Activated effector memory CD4-positive, alpha-beta T cell treated with Interleukin-2 at 50 U/mL for 16 hours (primary cell): Measurements from ENCODE around the gene ITGA7.

ENCODE experiments used
- DNase-seq: peaks from one replicate; pipeline ENCODE4 v3.0.0-alpha.2; 2020

The ITGA7 gene

GRCh38 chr12:55734595-55734994, 26.9 kb upstream of the ITGA7 start:
- DNase-seq = no peak

DNA sequence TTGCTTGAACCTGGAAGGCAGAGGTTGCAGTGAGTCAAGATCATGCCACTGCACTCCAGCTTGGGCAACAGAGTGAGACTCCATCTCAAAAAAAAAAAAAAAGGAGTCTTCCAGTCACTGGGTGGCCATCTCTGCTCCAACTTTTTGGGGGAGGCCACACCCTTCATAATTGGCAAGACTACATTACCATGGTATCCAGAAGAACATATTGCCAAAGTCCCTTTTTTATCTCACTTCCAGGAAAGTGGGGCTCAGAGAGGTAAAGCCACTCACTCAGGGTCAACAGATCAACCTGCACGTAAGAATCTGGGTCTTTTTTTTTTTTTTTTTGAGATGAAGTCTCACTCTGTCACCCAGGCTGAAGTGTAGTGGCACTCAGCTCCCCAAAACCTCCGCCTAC, 26.2 kb upstream of the ITGA7 start:
- DNase-seq = no peak

- no peak for DNase-seq
Observed at GRCh38 chr12:55733021-55733555, 25.4 kb upstream of the ITGA7 start.

DNA sequence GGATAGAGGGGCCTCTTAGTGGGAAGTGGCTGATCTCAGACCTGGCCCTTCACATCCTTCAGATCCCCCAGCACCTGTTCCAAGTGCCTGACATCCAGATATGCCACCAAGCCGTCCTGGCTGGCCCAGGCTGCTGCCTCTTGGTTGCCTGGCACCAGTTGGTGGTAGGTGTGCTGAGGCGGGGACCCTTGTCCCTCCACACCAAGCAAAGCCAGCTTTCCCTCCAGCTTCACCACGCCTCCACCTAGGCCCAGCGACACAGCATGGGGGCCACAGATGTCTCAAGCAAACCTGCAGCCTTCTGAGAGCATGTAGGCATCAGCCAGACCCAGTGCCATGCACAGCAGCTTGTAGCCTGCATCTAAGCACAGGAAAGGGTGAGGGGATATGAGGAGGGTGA, 24.6 kb upstream of the ITGA7 start:
- no peak for DNase-seq

- DNase-seq = no peak
Observed at GRCh38 chr12:55729819-55730818, 22.4 kb upstream of the ITGA7 start.

DNA sequence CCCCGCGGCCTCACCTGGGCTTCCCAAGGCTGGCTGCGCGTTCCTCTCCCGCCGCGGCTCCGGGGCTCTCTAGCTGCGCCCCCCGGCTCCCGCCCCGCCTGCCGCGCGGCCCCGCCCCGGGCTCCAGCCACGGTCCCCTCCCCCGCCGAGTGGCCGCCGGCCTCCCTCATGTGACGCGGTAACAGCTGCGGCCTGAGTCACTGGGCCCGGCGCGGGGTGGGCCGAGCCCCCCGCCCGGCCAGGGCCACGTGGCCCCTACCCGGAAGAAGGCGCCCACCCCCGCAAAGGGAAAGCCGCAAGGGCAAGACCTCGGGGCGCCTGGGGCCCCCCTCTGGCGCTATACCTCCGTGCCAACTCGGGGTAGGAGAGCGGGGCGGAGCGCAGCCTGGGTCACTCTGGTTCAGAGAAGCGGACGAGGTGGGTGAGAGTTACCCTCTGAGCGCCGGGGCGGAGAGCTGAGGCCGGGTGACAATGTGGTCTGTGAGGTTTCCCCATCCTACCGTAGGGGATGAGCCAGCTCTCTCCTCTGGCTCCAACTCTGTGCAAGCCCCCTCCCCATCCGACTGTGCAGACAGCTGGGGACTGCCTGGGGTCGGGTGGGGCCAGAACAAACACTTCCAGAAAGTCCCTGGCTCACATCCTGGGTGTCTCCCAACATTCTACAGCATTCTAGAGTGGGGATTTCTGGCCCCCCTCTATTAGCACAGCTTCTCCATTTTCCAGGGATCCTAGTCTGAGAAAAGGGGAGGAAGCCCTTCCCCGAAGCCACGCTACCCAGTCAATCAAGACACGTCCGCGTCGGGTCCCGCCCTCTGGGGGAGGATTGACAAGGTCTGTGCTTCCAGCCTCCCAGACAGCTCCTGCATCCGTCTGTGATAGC, 21.5 kb upstream of the ITGA7 start, which contains the start of gene CD63:
Gene CD63 (minus strand): TSS at position 71 of the 880 bp plus-strand sequence. CDS start 668 bp downstream, outside the sequence.
- DNase-seq = peak; percentile 40

GRCh38 chr12:55728186-55728938, 20.7 kb upstream of the ITGA7 start:
- DNase-seq = peak; percentile 10

DNA sequence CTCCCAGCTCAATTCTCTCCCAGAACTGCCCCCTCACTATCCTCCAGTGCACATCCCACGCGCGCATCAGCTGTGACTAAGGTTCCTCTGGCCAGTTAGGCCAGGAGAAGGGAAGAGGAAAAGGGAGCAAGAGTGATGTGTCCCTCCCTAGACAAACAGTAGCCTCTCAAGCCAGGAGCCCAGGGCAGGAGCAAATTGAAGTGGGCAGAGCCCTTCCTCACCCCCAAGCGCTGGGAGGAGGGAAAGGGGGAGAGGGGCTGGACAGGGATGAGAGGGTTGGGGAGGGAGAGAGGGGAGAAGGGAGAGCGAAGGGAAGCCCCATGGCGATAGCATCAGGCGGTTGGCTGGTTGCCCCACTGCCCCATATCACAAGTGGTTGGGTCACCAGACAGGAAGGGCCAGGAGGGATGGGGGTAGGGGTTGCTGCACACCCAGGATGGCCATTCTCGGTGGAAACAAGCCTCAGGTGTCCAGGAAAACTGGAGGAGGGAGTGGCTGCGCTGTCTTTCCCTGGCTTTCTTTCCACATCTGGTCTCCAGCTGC, 20.0 kb upstream of the ITGA7 start:
- no peak for DNase-seq

- no peak for DNase-seq
Observed at GRCh38 chr12:55726971-55727370, 19.3 kb upstream of the ITGA7 start.

GRCh38 chr12:55725556-55725955, 17.9 kb upstream of the ITGA7 start:
- no peak for DNase-seq

- DNase-seq = no peak
Observed at GRCh38 chr12:55724940-55725309, 17.2 kb upstream of the ITGA7 start.

DNA sequence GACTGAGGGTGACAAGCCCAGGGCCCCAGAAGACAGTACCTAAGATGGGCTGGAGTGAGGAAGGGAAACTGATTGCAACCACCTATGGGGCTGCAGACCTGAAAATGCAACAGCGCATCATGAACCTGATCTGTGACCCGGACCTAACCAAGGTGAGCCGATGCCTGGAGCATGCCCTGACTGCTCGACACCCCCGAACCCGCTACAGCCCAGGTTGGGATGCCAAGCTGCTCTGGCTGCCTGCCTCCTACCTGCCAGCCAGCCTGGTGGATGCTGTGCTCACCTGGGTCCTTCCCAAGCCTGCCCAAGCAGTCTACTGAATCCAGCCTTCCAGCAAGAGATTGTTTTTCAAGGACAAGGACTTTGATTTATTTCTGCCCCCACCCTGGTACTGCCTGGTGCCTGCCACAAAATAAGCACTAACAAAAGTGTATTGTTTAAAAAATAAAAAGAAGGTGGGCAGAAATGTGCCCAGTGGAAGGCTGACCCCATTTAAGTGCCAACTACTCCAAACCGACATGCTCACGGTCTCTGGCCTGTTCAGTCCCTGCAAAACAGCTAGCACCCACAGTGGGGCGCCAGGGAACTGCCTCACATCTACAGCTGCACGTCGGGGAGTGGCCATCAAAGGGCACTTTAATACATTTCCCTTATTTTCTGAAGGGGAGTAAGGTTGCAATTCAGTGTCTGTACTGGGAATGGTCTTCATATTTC, 16.7 kb upstream of the ITGA7 start:
- peak; percentile 55 for DNase-seq

GRCh38 chr12:55723516-55724225, 16.0 kb upstream of the ITGA7 start:
- DNase-seq = no peak

GRCh38 chr12:55722948-55723347, 15.2 kb upstream of the ITGA7 start:
- DNase-seq = no peak

DNA sequence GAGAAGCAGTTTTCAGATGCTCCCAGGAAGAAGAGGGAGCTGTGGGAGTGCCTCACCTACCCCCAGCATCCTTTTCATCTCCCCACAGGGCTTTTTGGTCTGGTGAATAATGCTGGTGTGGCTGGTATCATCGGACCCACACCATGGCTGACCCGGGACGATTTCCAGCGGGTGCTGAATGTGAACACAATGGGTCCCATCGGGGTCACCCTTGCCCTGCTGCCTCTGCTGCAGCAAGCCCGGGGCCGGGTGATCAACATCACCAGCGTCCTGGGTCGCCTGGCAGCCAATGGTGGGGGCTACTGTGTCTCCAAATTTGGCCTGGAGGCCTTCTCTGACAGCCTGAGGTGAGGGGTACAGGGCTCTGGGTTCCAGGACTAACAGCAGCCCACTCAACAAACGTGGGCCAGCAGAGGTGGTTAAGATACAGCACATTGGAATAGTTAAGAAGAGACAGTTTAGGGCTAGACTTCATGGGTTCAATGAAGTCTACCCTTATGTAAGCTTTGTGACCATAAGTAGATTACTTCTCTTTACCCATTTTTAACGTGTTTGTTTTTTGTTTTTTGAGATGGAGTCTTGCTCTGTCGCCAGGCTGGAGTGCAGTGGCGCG, 14.0 kb upstream of the ITGA7 start:
- DNase-seq = no peak

- DNase-seq = no peak
Observed at GRCh38 chr12:55720894-55721444, 13.3 kb upstream of the ITGA7 start.

DNA sequence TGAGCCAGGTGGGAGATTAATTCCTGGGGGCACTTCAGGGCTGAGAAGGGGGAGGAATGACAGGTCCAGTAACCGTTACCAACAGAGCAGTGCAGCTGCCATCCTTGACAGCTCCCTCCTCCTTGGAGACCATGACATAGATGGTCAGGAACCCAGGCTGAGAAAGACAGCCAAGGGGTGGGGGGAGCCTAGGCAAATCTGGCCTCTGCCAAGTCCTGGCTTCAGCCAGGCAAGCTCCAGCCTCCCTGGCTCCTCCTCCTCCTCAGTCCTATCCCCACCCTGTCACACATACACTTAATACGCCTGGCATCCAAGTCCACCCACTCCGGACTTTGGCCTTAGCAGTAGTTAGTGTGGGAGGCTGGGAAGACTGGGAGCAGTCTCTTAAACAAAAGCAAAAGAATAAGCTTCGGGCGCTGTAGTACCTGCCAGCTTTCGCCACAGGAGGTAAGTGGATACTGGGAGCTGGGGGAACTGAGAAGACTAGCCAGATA, 12.4 kb upstream of the ITGA7 start, which contains the start of gene RDH5:
Gene RDH5 (plus strand): TSS at position 323 of the 494 bp plus-strand sequence. CDS start 792 bp downstream, outside the sequence.
- no peak for DNase-seq

DNA sequence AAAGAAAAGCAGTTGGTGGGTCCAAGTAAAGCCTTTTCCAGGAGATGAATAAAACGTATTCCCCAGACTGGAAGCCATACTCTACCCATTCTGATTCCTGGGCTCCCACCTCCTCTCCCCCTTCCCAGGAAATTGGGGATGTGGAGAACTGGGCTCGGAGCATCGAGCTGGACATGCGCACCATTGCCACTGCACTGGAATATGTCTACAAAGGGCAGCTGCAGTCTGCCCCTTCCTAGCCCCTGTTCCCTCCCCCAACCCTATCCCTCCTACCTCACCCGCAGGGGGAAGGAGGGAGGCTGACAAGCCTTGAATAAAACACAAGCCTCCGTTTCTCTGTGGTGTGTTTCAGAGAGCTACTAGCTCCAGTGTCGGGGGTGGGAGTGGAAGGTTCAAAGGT, 11.7 kb upstream of the ITGA7 start:
- DNase-seq = no peak

DNA sequence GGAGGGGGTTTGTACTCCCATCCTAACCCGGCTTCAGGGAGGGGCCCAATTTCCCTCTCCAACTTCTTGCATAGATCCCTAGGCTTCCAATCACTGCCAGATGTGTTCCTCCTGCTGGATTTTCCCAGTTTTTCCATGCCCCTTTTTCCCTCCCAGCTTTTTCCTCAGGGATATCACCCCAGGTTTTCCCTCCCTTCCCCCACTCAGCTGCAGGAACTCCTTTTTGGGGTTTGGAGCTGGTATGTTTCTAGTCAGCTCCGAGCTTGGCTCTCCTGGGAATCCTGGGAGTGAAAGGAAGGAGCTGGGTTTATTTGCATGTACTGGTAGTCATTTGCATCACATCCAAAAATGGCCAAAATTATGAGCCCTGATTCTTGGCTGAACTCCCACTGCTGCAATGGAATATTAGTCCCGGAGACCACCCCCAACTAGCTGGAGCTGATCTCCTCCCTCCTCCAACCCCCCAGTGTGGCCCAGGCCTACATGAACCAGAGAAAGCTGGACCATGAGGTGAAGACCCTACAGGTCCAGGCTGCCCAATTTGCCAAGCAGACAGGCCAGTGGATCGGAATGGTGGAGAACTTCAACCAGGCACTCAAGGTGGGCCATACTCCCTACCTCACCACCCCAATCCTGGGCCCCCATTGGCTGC, 11.0 kb upstream of the ITGA7 start:
- DNase-seq = no peak
